Measurements from ENCODE around the gene TTC7B.

- TF ChIP-seq EZH2 (IDR thresholded peaks at IDR 0.05) (no peak), CTCF (IDR thresholded peaks at IDR 0.05) (no peak)
Measured at GRCh38 chr14:90828642-90829487, 12.6 kb upstream of the TTC7B start.

Measured in neural progenitor cell (in vitro differentiated cells).